Measurements from ENCODE around the gene PDE8A. TPM values are rescaled to one million over a fixed set of nuclear protein-coding genes. Genes with fewer than 3 reads are reported as not detected.
"Not testable (repeated sequence)": the region's sequence is repeated elsewhere in the genome, so short reads cannot be mapped to it uniquely, and the experiment has no call there.

Gene PDE8A
- total RNA-seq, 1 donor from 2014 or later: 83.8 TPM

GRCh38 chr15:85168642-85169173, 187.1 kb downstream of the PDE8A start:
- DNase-seq (ENCODE audit: low spot score): peak; percentile 17

GRCh38 chr15:85171736-85172135, 190.1 kb downstream of the PDE8A start:
- DNase-seq (ENCODE audit: low spot score): no peak

GRCh38 chr15:85172846-85173490, 191.3 kb downstream of the PDE8A start:
- DNase-seq (ENCODE audit: low spot score): no peak

- DNase-seq (ENCODE audit: low spot score): not testable (repeated sequence)
These were observed 192.0 kb downstream of the PDE8A start for GRCh38 chr15:85173630-85174029.

GRCh38 chr15:85174521-85174920, 192.9 kb downstream of the PDE8A start:
- DNase-seq (ENCODE audit: low spot score): no peak

GRCh38 chr15:85177042-85177515, 195.4 kb downstream of the PDE8A start:
- peak; percentile 21 for DNase-seq (ENCODE audit: low spot score)

- no peak for DNase-seq (ENCODE audit: low spot score)
These were observed 196.7 kb downstream of the PDE8A start for GRCh38 chr15:85178308-85178707.

- no peak for DNase-seq (ENCODE audit: low spot score)
These were observed 198.0 kb downstream of the PDE8A start for GRCh38 chr15:85179700-85180099.

- DNase-seq (ENCODE audit: low spot score): not testable (repeated sequence)
These were observed 203.7 kb downstream of the PDE8A start for GRCh38 chr15:85185350-85185749.

- DNase-seq (ENCODE audit: low spot score): not testable (repeated sequence)
These were observed 206.5 kb downstream of the PDE8A start for GRCh38 chr15:85188171-85188577.

Other genes starting within 250 kb of the PDE8A start
- 7.2 TPM for gene ZNF592, start 233.3 kb upstream of the PDE8A start, total RNA-seq (ENCODE audit: insufficient read depth, low replicate concordance)
- 7.9 TPM for gene ALPK3, start 164.5 kb upstream of the PDE8A start, total RNA-seq (ENCODE audit: insufficient read depth, low replicate concordance)
- 0.72 TPM for gene SLC28A1, start 97.2 kb upstream of the PDE8A start, total RNA-seq (ENCODE audit: insufficient read depth, low replicate concordance)

Data from umbilical cord (tissue), 2 donors.